H1 (cell line): Measurements from ENCODE around the gene GNS. TPM values are rescaled to one million over a fixed set of nuclear protein-coding genes. Genes with fewer than 3 reads are reported as not detected.

ENCODE experiments used
- CTCF ChIA-PET: fragments of 300-600 bp; sonication (Branson Sonifier 250); formaldehyde crosslinking; loops from one replicate; lab custom pipeline; 2021; ENCODE audit not compliant: partially characterized antibody; lab: Charles Lee
- POLR2A ChIA-PET: fragments of 300-600 bp; sonication (Branson Sonifier 250); formaldehyde crosslinking; loops from one replicate; lab custom pipeline; 2021; ENCODE audit warnings: inconsistent platforms; ENCODE audit not compliant: partially characterized antibody; lab: Charles Lee
- DNase-seq, 2 experiments: peaks; one replicate each; pipeline versions ENCODE4 v3.0.0 to v3.0.0-alpha.2; 2010 to 2022; ENCODE audit warnings: low spot score in 2 of 2, low read depth in 1 of 2, mixed read lengths in 1 of 2
- FAIRE-seq: peaks from 2 replicates; lab custom pipeline; 2011; peaks lifted over from hg19 to GRCh38; lab: Jason Lieb, UNC
- H2AFZ ChIP-seq: 2 replicates; pipeline ENCODE4 v1.8.1; 2012; ENCODE audit warnings: low read length, inconsistent platforms
- H2AK5ac ChIP-seq: 2 replicates; pipeline ENCODE4 v1.6.1; 2013; ENCODE audit warnings: low read depth, low read length
- H2BK120ac ChIP-seq: replicated peaks from 2 replicates; pipeline ENCODE3; 2013; ENCODE audit warnings: low read depth, low read length, inconsistent platforms
- H2BK12ac ChIP-seq: 2 replicates; pipeline ENCODE4 v1.6.1; 2013; ENCODE audit warnings: low read depth, low read length
- H2BK15ac ChIP-seq: 2 replicates; pipeline ENCODE4 v1.6.1; 2013; ENCODE audit warnings: low read length
- H2BK20ac ChIP-seq: 2 replicates; pipeline ENCODE4 v1.6.1; 2013; ENCODE audit warnings: low read length
- H2BK5ac ChIP-seq: 2 replicates; pipeline ENCODE4 v1.6.1; 2013; ENCODE audit warnings: low read depth, low read length
- H3K14ac ChIP-seq: 2 replicates; pipeline ENCODE4 v1.6.1; 2013; ENCODE audit warnings: inconsistent platforms; ENCODE audit not compliant: insufficient read length
- H3K18ac ChIP-seq: 2 replicates; pipeline ENCODE4 v1.6.1; 2013; ENCODE audit warnings: low read length; ENCODE audit errors: extremely low read depth
- H3K23ac ChIP-seq: 2 replicates; pipeline ENCODE4 v1.6.1; 2013; ENCODE audit warnings: inconsistent platforms; ENCODE audit not compliant: insufficient read length
- H3K23me2 ChIP-seq: 2 replicates; pipeline ENCODE4 v1.6.1; 2013; ENCODE audit warnings: low read depth, low read length
- H3K27ac ChIP-seq: 2 replicates; pipeline ENCODE4 v1.6.1; 2011; ENCODE audit warnings: low read depth, low read length, inconsistent platforms
- H3K27me3 ChIP-seq, 4 experiments: replicated peaks in 1 of 4; 1 replicate in 1 of 4; 2 replicates in 3 of 4; pipeline versions ENCODE4 v1.6.1 to v1.8.1; 2011 to 2013; ENCODE audit warnings: low read length in 3 of 4, mild to moderate bottlenecking in 3 of 4, inconsistent platforms in 2 of 4, mixed read lengths in 2 of 4, moderate library complexity in 1 of 4; ENCODE audit not compliant: control insufficient read depth in 3 of 4, insufficient read depth in 3 of 4; ENCODE audit errors: extremely low read depth in 1 of 4
- H3K36me3 ChIP-seq, 4 experiments: 2 replicates each; pipeline versions ENCODE4 v1.6.1 to v1.8.1; 2011 to 2013; ENCODE audit warnings: mild to moderate bottlenecking in 4 of 4, low read length in 3 of 4, moderate library complexity in 2 of 4, control low read depth in 1 of 4, inconsistent platforms in 1 of 4; ENCODE audit not compliant: insufficient read depth in 4 of 4, control insufficient read depth in 2 of 4
- H3K4ac ChIP-seq: replicated peaks from 2 replicates; pipeline ENCODE3; 2013; ENCODE audit warnings: low read length, low read depth, mixed read lengths, inconsistent platforms; ENCODE audit not compliant: insufficient read length
- H3K4me1 ChIP-seq, 4 experiments: replicated peaks in 1 of 4; 1 replicate in 1 of 4; 2 replicates in 3 of 4; pipeline versions ENCODE4 v1.6.1 to v1.8.1; 2011 to 2013; ENCODE audit warnings: low read length in 3 of 4, inconsistent platforms in 2 of 4, mixed read lengths in 1 of 4; ENCODE audit not compliant: insufficient read depth in 4 of 4, control insufficient read depth in 3 of 4
- H3K4me2 ChIP-seq, 2 experiments: 2 replicates each; pipeline versions ENCODE4 v1.6.1 to v1.8.1; 2011 to 2013; ENCODE audit warnings: low read depth in 2 of 2, low read length in 2 of 2, control low read depth in 1 of 2, inconsistent platforms in 1 of 2, mild to moderate bottlenecking in 1 of 2; ENCODE audit not compliant: insufficient read depth in 1 of 2
- H3K4me3 ChIP-seq, 4 experiments: fragments of 200-600, 300-600 bp in 1 of 4; sonication (generic), shearing (Covaris generic), sonication (Bioruptor Twin) in 1 of 4; 2 replicates each; pipeline versions ENCODE4 v1.5.1 to v1.8.1; 2011 to 2016; ENCODE audit warnings: low read length in 4 of 4, low read depth in 3 of 4, control low read depth in 2 of 4, inconsistent platforms in 2 of 4, mild to moderate bottlenecking in 2 of 4, mixed read lengths in 1 of 4, moderate library complexity in 1 of 4; ENCODE audit not compliant: insufficient read depth in 2 of 4; ENCODE audit errors: extremely low read depth in 1 of 4
- H3K56ac ChIP-seq: replicated peaks from 2 replicates; pipeline ENCODE3; 2013; ENCODE audit warnings: low read depth, mild to moderate bottlenecking, mixed read lengths, low read length, inconsistent platforms; ENCODE audit not compliant: insufficient read length
- H3K79me1 ChIP-seq: 2 replicates; pipeline ENCODE4 v1.6.1; 2013; ENCODE audit warnings: low read depth, low read length, control low read depth
- H3K79me2 ChIP-seq, 2 experiments: 2 replicates each; pipeline versions ENCODE4 v1.6.1 to v1.8.1; 2012 to 2013; ENCODE audit warnings: low read length in 2 of 2, mild to moderate bottlenecking in 2 of 2, inconsistent platforms in 1 of 2; ENCODE audit not compliant: insufficient read depth in 2 of 2, control insufficient read depth in 1 of 2
- H3K9ac ChIP-seq, 4 experiments: replicated peaks in 1 of 4; 1 replicate in 1 of 4; 2 replicates in 3 of 4; pipeline versions ENCODE4 v1.6.1 to v1.8.1; 2011 to 2013; ENCODE audit warnings: low read depth in 3 of 4, low read length in 3 of 4, control low read depth in 2 of 4, mild to moderate bottlenecking in 2 of 4, moderate library complexity in 2 of 4, inconsistent platforms in 1 of 4; ENCODE audit errors: extremely low read depth in 1 of 4
- H3K9me3 ChIP-seq, 2 experiments: 2 replicates each; pipeline versions ENCODE4 v1.6.1 to v1.8.1; 2012 to 2013; ENCODE audit warnings: mild to moderate bottlenecking in 2 of 2, moderate library complexity in 2 of 2, control low read depth in 1 of 2, inconsistent platforms in 1 of 2, low read depth in 1 of 2, low read length in 1 of 2, mixed read lengths in 1 of 2; ENCODE audit not compliant: insufficient read depth in 2 of 2
- H4K20me1 ChIP-seq, 2 experiments: replicated peaks in 1 of 2; 2 replicates each; pipeline versions ENCODE3 to v1.8.1; 2011 to 2013; ENCODE audit warnings: inconsistent platforms in 2 of 2, low read length in 2 of 2, mild to moderate bottlenecking in 1 of 2; ENCODE audit not compliant: insufficient read depth in 2 of 2, control insufficient read depth in 1 of 2
- H4K5ac ChIP-seq: 2 replicates; pipeline ENCODE4 v1.6.1; 2013; ENCODE audit warnings: low read length, low read depth, mixed read lengths, inconsistent platforms; ENCODE audit not compliant: insufficient read length
- H4K8ac ChIP-seq: 2 replicates; pipeline ENCODE4 v1.8.0; 2013; ENCODE audit warnings: mild to moderate bottlenecking, moderate library complexity, low read length, inconsistent platforms; ENCODE audit not compliant: insufficient read depth; ENCODE audit errors: extremely low read depth
- H4K91ac ChIP-seq: replicated peaks from 2 replicates; pipeline ENCODE3; 2013; ENCODE audit warnings: low read length, mixed read lengths, inconsistent platforms; ENCODE audit not compliant: insufficient read length
- ATF2 ChIP-seq: IDR thresholded peaks from 2 replicates; pipeline ENCODE4 v1.6.1; 2012; ENCODE audit warnings: low read length, inconsistent platforms
- TAF7 ChIP-seq: optimal IDR thresholded peaks from 2 replicates; pipeline ENCODE3; 2011; ENCODE audit warnings: low read depth, mild to moderate bottlenecking, inconsistent platforms, low read length, moderate library complexity, borderline replicate concordance
- ZNF274 ChIP-seq: IDR thresholded peaks from 2 replicates; pipeline ENCODE4 v1.7.0; 2012; ENCODE audit warnings: low read length, borderline replicate concordance; ENCODE audit errors: extremely low read depth
- WGBS, 2 experiments: shearing (Covaris generic) in 1 of 2; methylation state at CpG; one replicate each; pipeline versions ENCODE4 v1.1.6 to v1.1.7; 2013 to 2015; ENCODE audit warnings: low lambda C conversion rate in 2 of 2, mixed read lengths in 2 of 2, inconsistent platforms in 1 of 2, low coverage in 1 of 2, missing lambda C conversion rate in 1 of 2; ENCODE audit not compliant: insufficient replicate concordance in 2 of 2, insufficient coverage in 1 of 2, insufficient read length in 1 of 2; ENCODE audit errors: extremely low coverage in 1 of 2, missing lambda C conversion rate in 1 of 2; 5-methylcytosine and 5-hydroxymethylcytosine counted together
- polyA plus RNA-seq, 7 experiments: library from polyadenylated mRNA; depleted of rRNA in 3 of 7; stranded (reverse) in 5 of 7; unstranded in 2 of 7; fragments of >200 nt in 5 of 7; fragments of 200-250 nt in 2 of 7; gene quantifications; 1 replicate in 5 of 7; 2 replicates in 1 of 7; 4 replicates in 1 of 7; pipeline versions ENCODE4 v1.2.1 to v1.2.3, GENCODE V29; 2011 to 2013; ENCODE audit warnings: missing spikeins in 2 of 7, mixed read lengths in 2 of 7
- total RNA-seq: library from RNA; stranded (reverse); fragmentation: NEBNext Ultra II Directional; extraction: Animal tissue kit (Norgen Biotek cat#: 25700); gene quantifications from 2 replicates; pipeline ENCODE4 v1.2.1, GENCODE V29; 2021

GNS gene
- total and polyA plus RNA-seq, 2 of the 8 experiments (the other 6 are each of a cell fraction or from before 2014, with no cell fraction given), result 16.0 to 28.5 TPM

GRCh38 chr12:64779354-64779974 lies 20.3 kb upstream of the GNS start:
- peaks cover 13% of the 10 kb centered on the region; the same call in 1 of the 2 replicates for H3K23me2 ChIP-seq
- H3K36me3 ChIP-seq, result no peaks in the 10 kb centered on the region
- no peak overlapping the region for H3K18ac ChIP-seq
- H3K4me2 ChIP-seq, result peak overlapping the region in 1 of 2 experiments; percentile 88; a peak in 1 of 4 replicates
- no peak for FAIRE-seq
- no peak overlapping the region for H2BK15ac ChIP-seq
- CTCF ChIA-PET, result interaction anchor here (0.9 to 4.0 kb wide), 4 partner anchors 9 to 1366 kb away, joined by 3 to 34 read pairs (median 3); no protein-coding TSS in a partner anchor
- H2BK12ac ChIP-seq, result no peak overlapping the region
- no peak overlapping the region for H2AFZ ChIP-seq
- 89% methylated on average over 10 of the region's 10 CpGs; no CpG with 5 or more reads in 1 of the 2 experiments for WGBS, 2 experiments
- no peak for TF ChIP-seq ZNF274
- TF ChIP-seq TAF7, result no peak
- no peak for TF ChIP-seq ATF2
- TF ChIP-seq, all 59 proteins: peak for 0
- Histone ChIP-seq H4K91ac (no peak overlapping the region), H3K23ac (no peak overlapping the region), H4K8ac (no peak overlapping the region), H3K56ac (no peak overlapping the region), H2BK120ac (no peak overlapping the region), H3K4ac (no peak overlapping the region), H2BK20ac (no peak overlapping the region), H2BK5ac (no peak overlapping the region), H3K27ac (no peak overlapping the region), H2AK5ac (no peak overlapping the region), H3K27me3 (peaks cover 2 to 34% (median 22%) of the 10 kb centered on the region in 4 experiments), H3K9ac (no peak overlapping the region), H3K4me3 (no peak overlapping the region), H3K9me3 (0 out of 4 replicates have a peak, but pooled peaks cover 0 to 2% of the 10 kb centered on the region in 2 experiments), H4K5ac (no peak overlapping the region), H3K79me2 (no peaks in the 10 kb centered on the region), H3K14ac (no peak overlapping the region), H3K4me1 (peaks cover 0 to 6% (median 2%) of the 10 kb centered on the region in 4 experiments; a peak in 2 of 7 replicates), H4K20me1 (peaks cover 0 to 2% of the 10 kb centered on the region in 2 experiments), H3K79me1 (no peaks in the 10 kb centered on the region)
- POLR2A ChIA-PET, result interaction anchor here (0.7 to 1.3 kb wide), 2 partner anchors 40 to 390 kb away, joined by 3 to 4 read pairs; partner anchors contain the start of gene LEMD3
- no peak for DNase-seq
